Mesodermal cell (in vitro differentiated cells): ENCODE results near the gene PISD.

Experiments
- H3K27ac ChIP-seq: 2 replicates; pipeline ENCODE4 v1.7.0; 2013; ENCODE audit warnings: mild to moderate bottlenecking, low read depth, low read length, moderate library complexity; ENCODE audit not compliant: severe bottlenecking
- H3K36me3 ChIP-seq: 2 replicates; pipeline ENCODE4 v1.7.1; 2013; ENCODE audit warnings: mild to moderate bottlenecking, low read length, moderate library complexity; ENCODE audit not compliant: control insufficient read depth, insufficient read depth
- H3K4me1 ChIP-seq: one replicate; pipeline ENCODE4 v1.7.1; 2013; ENCODE audit warnings: mild to moderate bottlenecking, low read length; ENCODE audit not compliant: insufficient read depth, control insufficient read depth, poor library complexity, severe bottlenecking
- H3K4me3 ChIP-seq: 2 replicates; pipeline ENCODE4 v1.7.0; 2013; ENCODE audit warnings: low read length, control low read depth, mild to moderate bottlenecking; ENCODE audit not compliant: insufficient read depth, poor library complexity, severe bottlenecking; ENCODE audit errors: extremely low read depth
- H3K9me3 ChIP-seq: 2 replicates; pipeline ENCODE4 v1.7.1; 2013; ENCODE audit warnings: mild to moderate bottlenecking, low read length, moderate library complexity; ENCODE audit not compliant: control insufficient read depth
- WGBS, 2 experiments: methylation state at CpG; one replicate each; pipeline ENCODE4 v1.1.5; 2013; ENCODE audit warnings: missing lambda C conversion rate in 2 of 2; ENCODE audit not compliant: insufficient coverage in 2 of 2; 5-methylcytosine and 5-hydroxymethylcytosine counted together

Gene PISD

DNA sequence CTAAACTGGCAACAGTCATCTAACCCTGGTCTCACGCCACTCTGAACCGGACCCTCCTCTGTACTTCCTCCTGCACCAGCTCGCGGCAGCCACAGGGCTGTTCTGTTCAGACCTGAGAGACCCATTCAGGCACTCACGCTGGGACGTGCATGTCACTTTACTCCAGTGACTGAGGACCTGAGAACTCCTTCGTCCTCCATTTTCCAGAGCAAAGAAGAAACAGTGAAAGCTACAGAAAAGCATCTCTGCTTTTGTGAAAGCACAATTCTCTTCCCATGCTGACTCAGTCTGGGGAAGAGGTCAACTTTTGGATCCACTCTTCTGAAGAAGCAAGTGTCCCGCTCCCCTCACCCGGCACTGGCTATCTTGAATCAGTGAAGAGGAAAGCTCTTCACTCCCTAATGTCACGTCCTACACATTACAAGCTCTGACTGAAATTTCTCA, 24.5 kb downstream of the PISD start:
- WGBS, 2 experiments: 87 to 91% methylated on average over 8 to 9 of the region's 10 CpGs
- peak overlapping the region; percentile 5 for H3K27ac ChIP-seq
- H3K36me3 ChIP-seq: peaks cover 4% of the 10 kb centered on the region
- no peaks in the 10 kb centered on the region for H3K9me3 ChIP-seq
- peaks cover 8% of the 10 kb centered on the region for H3K4me1 ChIP-seq
- H3K4me3 ChIP-seq: no peak overlapping the region

DNA sequence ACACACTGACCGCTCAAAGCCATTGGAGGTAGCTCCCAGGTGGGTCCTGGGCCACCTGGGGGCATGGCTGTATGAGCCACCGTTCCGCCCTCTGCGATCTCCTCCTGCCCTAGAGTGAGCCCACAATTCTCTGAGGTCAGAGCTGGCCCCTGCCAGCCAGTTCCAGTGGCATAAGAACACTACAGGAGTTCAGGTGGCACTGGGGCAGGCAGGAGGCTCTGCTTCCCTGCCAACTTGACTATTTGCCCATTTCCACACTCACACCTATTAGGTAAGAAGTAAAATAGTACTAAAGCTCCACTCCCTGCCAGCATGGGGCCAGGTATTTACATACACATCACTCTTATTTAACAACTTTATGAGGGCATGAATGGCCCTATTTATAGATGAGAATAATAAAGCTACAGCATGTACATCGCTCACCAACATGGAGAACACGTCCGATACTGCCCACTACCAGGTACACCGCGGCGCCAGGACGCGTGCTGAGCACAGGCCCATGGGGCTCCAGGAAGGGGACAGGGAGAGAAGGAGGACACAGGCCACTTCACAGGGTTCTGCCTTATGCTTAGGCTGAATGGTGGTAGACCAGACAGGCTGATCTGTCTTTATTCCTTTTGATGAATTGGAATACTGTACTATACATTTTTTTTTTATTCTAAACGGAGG, 26.2 kb downstream of the PISD start:
- Histone ChIP-seq H3K27ac (no peak overlapping the region), H3K9me3 (no peaks in the 10 kb centered on the region), H3K36me3 (peaks cover 3% of the 10 kb centered on the region), H3K4me3 (no peak overlapping the region), H3K4me1 (peaks cover 8% of the 10 kb centered on the region)
- 89 to 95% methylated on average over 11 of the region's 13 CpGs for WGBS, 2 experiments

DNA sequence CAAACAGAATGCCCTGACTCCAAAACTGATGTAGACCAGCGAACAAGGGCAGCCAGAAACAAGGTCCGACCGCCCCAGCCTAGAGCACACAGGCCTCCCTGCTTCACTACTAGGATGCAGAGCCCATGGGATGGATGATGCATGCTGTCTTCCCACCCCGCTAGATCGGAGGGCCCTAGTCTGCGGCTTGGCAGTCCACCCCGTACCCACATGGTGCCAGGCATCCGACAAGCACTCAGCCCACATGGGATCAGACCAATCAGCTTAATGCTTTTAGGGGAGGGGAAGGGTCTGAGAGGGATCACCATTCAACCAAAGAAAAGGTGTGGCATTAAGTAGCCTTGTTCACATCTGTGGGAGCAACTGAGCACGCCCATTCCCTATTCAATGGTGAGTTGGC, 30.6 kb downstream of the PISD start:
- 84 to 86% methylated on average over 6 to 9 of the region's 9 CpGs for WGBS, 2 experiments
- H3K36me3 ChIP-seq: peaks cover 21% of the 10 kb centered on the region
- H3K4me1 ChIP-seq: peaks cover 13% of the 10 kb centered on the region
- peak overlapping the region; percentile 92 for H3K27ac ChIP-seq
- peak overlapping the region; percentile 82 for H3K4me3 ChIP-seq
- no peaks in the 10 kb centered on the region for H3K9me3 ChIP-seq

DNA sequence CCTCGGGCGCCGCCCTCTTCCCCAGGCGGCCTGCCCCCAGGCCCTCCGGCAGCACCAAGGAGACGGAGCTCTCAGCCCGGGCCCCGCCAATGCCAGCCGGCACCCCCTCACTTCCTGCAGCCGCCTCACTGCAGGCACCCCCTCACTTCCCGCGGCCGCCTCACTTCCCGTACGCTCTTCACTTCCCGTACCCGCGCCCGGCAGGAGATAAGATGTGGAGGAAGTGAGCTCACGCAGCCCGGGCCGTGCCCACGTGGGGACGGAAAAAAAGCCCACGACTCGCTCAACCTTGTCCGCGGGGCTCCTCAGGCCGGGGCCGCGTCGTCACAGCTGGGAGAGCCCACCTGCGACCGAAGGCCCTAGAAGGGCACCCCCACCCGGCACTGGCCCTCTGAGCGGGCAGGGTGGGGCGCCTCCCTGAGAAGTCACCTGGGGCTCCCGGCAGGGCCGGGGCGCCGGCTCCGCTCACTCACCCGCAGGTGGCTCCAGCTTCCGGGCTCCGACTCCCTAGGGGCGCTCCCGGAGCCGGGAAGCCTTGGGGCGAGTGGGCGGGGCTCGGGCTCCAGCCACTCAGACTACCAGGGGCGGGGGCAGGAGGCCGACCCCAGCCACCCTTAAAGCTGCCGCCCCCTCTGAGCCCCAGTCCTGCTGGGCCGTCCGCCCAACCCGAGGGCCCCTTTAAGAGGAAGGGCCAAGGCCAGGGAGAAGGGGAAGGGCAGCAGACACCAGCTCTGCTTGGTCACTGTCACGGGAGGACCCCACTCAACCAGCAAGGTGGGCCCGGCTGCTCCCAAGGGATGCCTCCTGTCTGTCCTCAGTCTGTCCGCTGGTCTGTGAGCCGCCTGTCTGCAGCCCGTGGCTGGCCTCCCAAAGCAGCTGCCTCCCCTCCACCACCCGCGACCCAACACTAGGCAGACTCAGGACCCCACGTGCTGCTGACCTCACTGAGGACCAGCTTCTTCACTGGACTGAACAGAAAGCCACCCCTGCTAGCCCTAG, 31.4 kb downstream of the PISD start:
- Histone ChIP-seq H3K36me3 (peaks cover 21% of the 10 kb centered on the region), H3K27ac (peak overlapping the region; percentile 92)
- 3 to 4% methylated on average over 41 to 53 of the region's 65 CpGs for WGBS, 2 experiments

DNA sequence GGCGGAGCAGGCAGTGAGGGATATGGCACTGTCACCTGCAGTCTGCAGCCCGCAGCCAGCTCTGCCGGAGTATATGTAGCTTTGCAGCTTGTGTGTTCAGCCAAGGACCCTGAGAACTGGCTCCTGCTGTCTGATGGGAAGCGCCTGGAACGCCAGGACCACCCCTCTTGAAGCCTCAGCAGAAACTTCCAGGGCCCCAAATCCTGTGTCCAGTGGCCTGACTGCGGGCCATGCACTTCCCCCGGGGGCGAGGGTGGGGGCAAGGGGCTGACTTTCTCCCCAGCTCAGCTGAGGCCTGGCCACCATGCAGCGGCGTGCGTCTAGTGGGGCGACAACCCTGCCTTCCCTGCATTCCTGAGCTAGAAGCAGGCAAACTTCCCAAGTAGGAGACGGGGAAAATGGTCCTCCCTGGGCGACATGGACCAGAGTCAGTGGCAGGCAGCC, 32.3 kb downstream of the PISD start:
- peak overlapping the region; percentile 92 for H3K27ac ChIP-seq
- peaks cover 24% of the 10 kb centered on the region for H3K4me1 ChIP-seq
- peak overlapping the region; percentile 82 for H3K4me3 ChIP-seq
- 59% methylated on average over 14 of the region's 14 CpGs for WGBS, 2 experiments
- H3K36me3 ChIP-seq: peaks cover 21% of the 10 kb centered on the region
- H3K9me3 ChIP-seq: no peaks in the 10 kb centered on the region

More for the DNA sequence above, 31.4 kb downstream of the PISD start:
- H3K9me3 ChIP-seq: no peaks in the 10 kb centered on the region
- peak overlapping the region; percentile 82 for H3K4me3 ChIP-seq
- peaks cover 21% of the 10 kb centered on the region for H3K4me1 ChIP-seq

DNA sequence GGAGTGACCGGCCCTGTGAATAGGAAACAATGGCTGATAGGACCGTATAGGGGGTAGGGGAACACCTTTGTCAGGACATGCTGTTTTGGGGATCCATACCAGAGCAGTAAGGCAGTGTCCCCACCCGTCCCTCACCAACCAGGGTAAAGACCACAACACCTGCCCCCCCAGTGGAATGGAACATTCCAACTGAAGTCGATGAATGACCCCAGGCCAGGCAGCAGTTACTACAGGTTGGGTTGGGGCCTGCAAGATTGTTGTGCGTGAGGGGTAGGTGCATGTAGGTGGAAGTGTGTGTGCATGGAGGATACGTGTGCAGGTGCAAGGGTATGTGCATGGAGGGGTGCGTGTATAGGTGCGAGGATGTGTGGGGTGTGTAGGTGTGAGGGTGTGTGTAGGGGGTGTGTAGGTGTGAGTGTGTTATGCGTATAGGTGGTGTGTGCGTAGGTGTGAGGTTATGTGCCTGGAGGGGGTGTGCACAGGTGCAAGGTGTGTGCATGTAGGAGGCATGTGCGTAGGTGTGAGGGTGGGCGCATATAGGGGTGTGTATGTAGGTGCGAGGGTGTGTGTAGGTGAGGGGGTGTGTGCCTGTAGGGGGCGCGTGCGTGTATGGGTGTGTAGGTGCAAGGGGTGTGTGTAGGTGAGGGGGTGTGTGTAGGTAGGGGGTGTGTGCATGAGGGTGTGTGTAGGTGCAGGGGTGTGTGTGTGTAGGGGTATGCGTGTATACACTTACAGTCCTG, 32.9 kb downstream of the PISD start:
- Histone ChIP-seq H3K27ac (no peak overlapping the region), H3K36me3 (peaks cover 21% of the 10 kb centered on the region), H3K4me1 (peaks cover 24% of the 10 kb centered on the region), H3K4me3 (peak overlapping the region; percentile 82), H3K9me3 (no peaks in the 10 kb centered on the region)
- 95 to 99% methylated on average over 13 to 16 of the region's 17 CpGs for WGBS, 2 experiments

DNA sequence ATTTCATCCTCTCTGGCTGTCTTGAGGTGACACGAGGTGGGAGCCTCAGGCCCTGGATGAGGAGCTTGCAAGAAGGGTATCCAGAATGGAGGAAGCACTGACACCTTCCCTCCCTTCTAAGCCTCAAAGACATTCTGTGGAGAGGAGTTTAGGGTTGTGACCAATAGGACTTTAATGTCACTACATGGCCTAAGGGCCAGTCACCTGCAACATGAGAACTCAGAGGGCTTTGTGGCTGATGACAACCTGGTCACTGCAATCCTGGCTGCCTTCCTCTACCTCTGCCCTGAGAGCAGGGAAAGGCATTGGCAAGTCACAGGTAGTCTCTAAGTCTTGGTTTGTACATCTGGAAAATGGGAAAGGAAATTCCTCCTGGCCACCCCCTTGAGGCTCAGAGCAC, 33.7 kb downstream of the PISD start:
- Histone ChIP-seq H3K27ac (no peak overlapping the region), H3K4me3 (no peak overlapping the region), H3K36me3 (peaks cover 22% of the 10 kb centered on the region), H3K9me3 (no peaks in the 10 kb centered on the region), H3K4me1 (peaks cover 24% of the 10 kb centered on the region)
- WGBS, 2 experiments: 100% methylated on average over 1 of the region's 1 CpG; no CpG with 5 or more reads in 1 of the 2 experiments

DNA sequence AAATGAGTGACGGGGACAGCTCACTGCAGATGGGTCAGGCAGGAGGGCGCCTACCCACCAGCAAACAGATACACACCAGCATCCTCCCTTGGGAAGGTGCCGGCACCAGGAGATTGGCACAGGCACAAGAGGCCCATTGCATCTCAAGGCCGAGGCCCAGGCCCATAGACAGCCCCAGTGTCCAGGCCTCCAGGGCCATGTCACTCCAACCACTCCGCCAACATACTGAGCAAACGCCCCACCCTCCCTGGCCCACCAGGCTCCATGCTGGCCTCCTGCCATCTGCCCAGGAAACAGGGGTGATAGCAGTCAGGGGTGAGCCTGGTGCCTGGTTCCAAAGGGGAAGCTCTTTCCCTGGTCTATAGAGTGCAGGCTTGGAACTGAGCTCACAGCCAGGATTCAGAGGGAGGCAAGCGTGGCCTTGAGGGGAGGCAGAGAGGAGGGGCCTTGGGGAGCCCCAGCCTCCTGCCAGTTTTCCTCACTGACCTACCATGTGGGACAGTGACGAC, 34.7 kb downstream of the PISD start:
- Histone ChIP-seq H3K9me3 (no peaks in the 10 kb centered on the region), H3K36me3 (peaks cover 30% of the 10 kb centered on the region), H3K27ac (no peak overlapping the region), H3K4me1 (peaks cover 24% of the 10 kb centered on the region), H3K4me3 (no peak overlapping the region)
- 94 to 95% methylated on average over 7 to 8 of the region's 8 CpGs for WGBS, 2 experiments

DNA sequence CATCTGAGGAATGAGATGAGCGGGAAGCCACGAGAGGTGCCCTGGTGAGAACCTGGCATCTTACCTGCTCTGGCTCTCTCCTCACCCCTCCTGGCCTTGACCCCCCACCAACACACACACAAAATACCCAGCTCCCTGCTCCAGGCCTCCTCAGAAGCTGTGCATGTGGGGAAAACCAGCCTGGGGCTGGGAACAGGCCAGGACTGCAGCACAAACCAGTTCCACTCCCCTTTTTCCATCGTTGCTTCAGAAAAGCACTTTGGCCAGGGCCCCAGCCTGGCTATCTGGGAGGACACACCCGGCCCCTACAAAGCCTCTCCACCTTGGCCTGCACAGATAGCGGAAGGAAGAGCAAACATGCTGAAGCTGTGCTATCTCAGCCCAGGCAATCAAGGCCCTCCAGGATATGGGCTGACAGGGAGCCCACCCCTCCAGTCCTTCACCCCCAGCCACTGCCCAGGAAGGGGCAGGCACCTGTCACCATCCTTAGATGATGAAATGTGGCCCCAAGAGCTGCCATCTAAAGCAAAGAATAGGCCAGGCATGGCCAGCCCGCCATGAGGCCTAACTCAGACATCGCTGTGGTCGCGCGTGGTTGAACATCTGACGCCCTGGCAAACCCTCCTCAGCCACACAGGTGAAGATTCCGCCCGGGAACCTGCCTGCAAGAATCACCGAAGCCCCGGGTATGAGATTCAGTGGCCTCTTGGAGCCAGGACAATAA, 35.4 kb downstream of the PISD start:
- no peaks in the 10 kb centered on the region for H3K9me3 ChIP-seq
- WGBS, 2 experiments: 91 to 97% methylated on average over 12 to 15 of the region's 15 CpGs
- H3K4me3 ChIP-seq: no peak overlapping the region
- peaks cover 37% of the 10 kb centered on the region for H3K36me3 ChIP-seq
- H3K27ac ChIP-seq: peak overlapping the region; percentile 79
- H3K4me1 ChIP-seq: peaks cover 24% of the 10 kb centered on the region
